A673 (cell line): ENCODE measurements around the gene BBS9. TPM values are rescaled to one million over a fixed set of nuclear protein-coding genes. Genes with fewer than 3 reads are reported as not detected.

ENCODE experiments used
- BruUV-seq: library from RNA; stranded (reverse); fragments of 400-500 nt; replicated peaks from 2 replicates; lab custom pipeline; 2021; lab: Mats Ljungman, UMichigan
- CTCF ChIA-PET: fragments of 300-600 bp; sonication (Branson Sonifier 250); formaldehyde crosslinking; loops from one replicate; lab custom pipeline; 2022; ENCODE audit warnings: antibody characterized with exemption; lab: Charles Lee
- POLR2A ChIA-PET: fragments of 300-600 bp; sonication (Branson Sonifier 250); formaldehyde crosslinking; loops from one replicate; lab custom pipeline; 2022; ENCODE audit warnings: antibody characterized with exemption; ENCODE audit not compliant: low non-redundant PET; lab: Charles Lee
- DNase-seq: peaks from one replicate; pipeline ENCODE4 v3.0.0-alpha.2; 2015; ENCODE audit warnings: low spot score
- H3K27ac ChIP-seq: fragments of 200-600 bp; sonication (generic); 2 replicates; pipeline ENCODE4 v1.5.1; 2016; ENCODE audit warnings: mixed run types, low read depth, mild to moderate bottlenecking, mixed read lengths, antibody characterized with exemption, low read length; ENCODE audit not compliant: poor library complexity, severe bottlenecking
- H3K27me3 ChIP-seq: fragments of 200-600 bp; sonication (generic); replicated peaks from 2 replicates; pipeline ENCODE4 v1.6.1; 2017; ENCODE audit warnings: mixed run types, low read depth, mild to moderate bottlenecking, mixed read lengths, antibody characterized with exemption, low read length; ENCODE audit not compliant: insufficient read depth, poor library complexity
- H3K36me3 ChIP-seq: fragments of 200-600 bp; sonication (generic); 2 replicates; pipeline ENCODE4 v1.6.1; 2016; ENCODE audit warnings: mixed run types, mild to moderate bottlenecking, mixed read lengths, antibody characterized with exemption, low read length; ENCODE audit not compliant: insufficient read depth, poor library complexity, severe bottlenecking
- H3K4me1 ChIP-seq: fragments of 200-600 bp; sonication (generic); 2 replicates; pipeline ENCODE4 v1.6.1; 2017; ENCODE audit warnings: mixed run types, mild to moderate bottlenecking, mixed read lengths, antibody characterized with exemption, low read length; ENCODE audit not compliant: insufficient read depth, poor library complexity, severe bottlenecking
- H3K4me3 ChIP-seq: fragments of 200-600 bp; sonication (generic); 2 replicates; pipeline ENCODE4 v1.5.1; 2016; ENCODE audit warnings: low read depth, mixed run types, mild to moderate bottlenecking, mixed read lengths, low read length; ENCODE audit not compliant: poor library complexity, severe bottlenecking
- H3K9me3 ChIP-seq: fragments of 200-600 bp; sonication (generic); 2 replicates; pipeline ENCODE4 v1.6.1; 2016; ENCODE audit warnings: mixed run types, low read depth, mild to moderate bottlenecking, mixed read lengths, antibody characterized with exemption, low read length; ENCODE audit not compliant: poor library complexity, severe bottlenecking
- CTCF ChIP-seq: fragments of 300-800, 200-600 bp; sonication (generic); conservative IDR thresholded peaks from 2 replicates; pipeline ENCODE4 v1.5.1; 2017; ENCODE audit warnings: low read depth, mild to moderate bottlenecking, antibody characterized with exemption, low read length, moderate library complexity, mixed read lengths
- EZH2 ChIP-seq: fragments of 200-600 bp; sonication (generic); IDR thresholded peaks from 2 replicates; pipeline ENCODE4 v1.6.1; 2017; ENCODE audit warnings: borderline replicate concordance, low read depth, mild to moderate bottlenecking, mixed read lengths, antibody characterized with exemption, low read length; ENCODE audit not compliant: poor library complexity, severe bottlenecking
- intact Hi-C: fragments of 100-400 bp; cut with micrococcal nuclease; formaldehyde crosslinking; loops from one replicate; pipeline ENCODE4 v1.10.0; 2022; ENCODE audit not compliant: unreplicated experiment
- total RNA-seq: library from RNA; stranded (reverse); gene quantifications from 2 replicates; pipeline ENCODE4 v1.2.3, GENCODE V29; 2021

Gene BBS9
- total RNA-seq, 1 experiment from 2014 or later = 9.4 TPM

DNA sequence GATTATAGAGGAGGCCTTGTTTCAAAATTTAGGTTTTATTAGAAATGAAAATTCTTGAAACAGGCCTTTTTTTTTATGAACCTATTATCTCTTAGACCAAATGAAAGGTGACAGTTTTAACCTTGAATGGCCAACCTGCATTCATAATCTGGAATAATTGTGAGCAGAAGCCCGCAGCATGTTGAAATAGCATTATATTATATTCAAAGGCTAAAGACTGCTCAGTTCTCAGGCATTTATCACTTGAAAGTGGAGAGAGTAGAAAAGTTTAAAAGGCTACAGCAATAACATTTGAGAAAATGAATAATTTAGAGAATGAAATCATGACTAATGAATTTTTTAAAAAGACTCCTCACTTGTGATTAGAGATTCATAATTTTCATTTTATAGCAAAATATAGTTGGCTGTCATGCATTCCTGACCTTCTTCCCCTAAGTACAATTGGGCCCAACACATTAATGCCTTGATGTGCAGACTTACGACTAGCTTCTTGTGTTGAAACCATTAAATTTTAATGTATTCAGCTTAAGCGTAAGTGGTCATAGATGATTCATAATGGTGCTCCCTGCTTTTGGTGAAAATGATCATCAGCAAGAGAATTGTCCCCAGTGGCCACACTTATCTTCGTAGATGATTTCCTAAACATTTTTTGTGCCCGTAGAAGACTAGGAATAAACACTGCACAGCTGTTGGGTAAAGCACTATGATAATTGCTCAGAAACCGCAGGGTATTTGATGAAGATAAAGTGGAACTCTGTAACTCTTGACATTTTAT, 429.4 kb downstream of the BBS9 start:
- Histone ChIP-seq H3K9me3 (no peaks in the 10 kb centered on the region), H3K27me3 (no peaks in the 10 kb centered on the region), H3K36me3 (no peaks in the 10 kb centered on the region), H3K4me1 (no peaks in the 10 kb centered on the region), H3K27ac (no peak overlapping the region), H3K4me3 (no peak overlapping the region)
- CTCF ChIA-PET = no interaction called here
- intact Hi-C loops = no loop called here
- peak; percentile 55 for DNase-seq
- POLR2A ChIA-PET = no interaction called here
- TF ChIP-seq EZH2 (no peak), CTCF (no peak)
- no TSS peak for BruUV-seq

DNA sequence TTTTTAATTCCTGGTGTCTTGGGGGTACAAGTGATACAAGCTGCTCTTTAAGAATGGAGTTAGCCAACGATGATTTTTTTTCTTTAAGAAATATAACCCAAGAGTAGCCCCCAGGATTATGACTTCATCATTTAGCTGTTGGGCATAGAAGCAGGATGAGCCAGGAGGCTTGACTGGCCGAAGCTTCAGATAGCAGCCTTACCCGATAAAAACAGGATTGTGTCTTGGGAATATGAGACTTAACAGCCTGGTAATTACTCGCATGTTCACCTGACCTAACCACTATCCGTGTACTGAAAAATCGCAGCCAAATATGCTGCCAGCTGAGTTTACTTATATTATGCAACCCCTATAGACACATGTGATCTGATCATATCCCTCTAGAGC, 430.0 kb downstream of the BBS9 start:
- Histone ChIP-seq H3K4me1 (no peaks in the 10 kb centered on the region), H3K4me3 (no peak overlapping the region), H3K36me3 (no peaks in the 10 kb centered on the region), H3K9me3 (no peaks in the 10 kb centered on the region), H3K27me3 (no peaks in the 10 kb centered on the region), H3K27ac (no peak overlapping the region)
- POLR2A ChIA-PET = no interaction called here
- intact Hi-C loops = no loop called here
- DNase-seq = no peak
- CTCF ChIA-PET = no interaction called here
- no peak for TF ChIP-seq EZH2
- TF ChIP-seq CTCF = no peak
- BruUV-seq = no TSS peak

DNA sequence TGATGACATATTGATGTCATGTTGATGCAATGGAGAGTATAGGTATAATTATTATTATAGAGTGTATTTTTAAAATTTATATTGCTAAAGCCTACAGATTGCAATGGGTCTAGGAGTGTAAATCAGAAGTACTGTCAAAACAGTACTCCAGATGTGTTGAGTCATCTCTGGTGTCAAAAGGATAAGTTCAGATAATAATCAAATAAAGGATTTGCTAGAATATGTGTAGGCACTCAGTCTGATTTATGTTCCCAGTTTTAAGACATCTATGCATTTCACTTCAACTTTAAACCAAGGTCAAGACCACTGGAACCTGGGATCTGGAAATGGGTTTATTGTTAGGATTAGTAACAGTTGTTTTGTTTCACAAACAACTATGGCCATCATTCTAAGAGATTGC, 433.6 kb downstream of the BBS9 start:
- no peak for TF ChIP-seq EZH2
- no peak for TF ChIP-seq CTCF
- Histone ChIP-seq H3K27ac (no peak overlapping the region), H3K27me3 (no peaks in the 10 kb centered on the region), H3K9me3 (no peaks in the 10 kb centered on the region), H3K36me3 (no peaks in the 10 kb centered on the region), H3K4me3 (no peak overlapping the region), H3K4me1 (no peaks in the 10 kb centered on the region)
- ChIA-PET CTCF (no interaction called here), POLR2A (no interaction called here)
- intact Hi-C loops = no loop called here
- no peak for DNase-seq
- BruUV-seq = no TSS peak
